HEK293 (cell line): Measurements from ENCODE around the gene UXS1.
A peak's percentile ranks its signal among the peaks of the same experiment; 100 is the strongest.
"Not testable (repeated sequence)": the region's sequence is repeated elsewhere in the genome, so short reads cannot be mapped to it uniquely, and the experiment has no call there.

Source experiments
- CTCF ChIA-PET: fragments of 350-600 bp; formaldehyde crosslinking; extraction: SDS; loops from one replicate; lab custom pipeline; 2021; ENCODE audit warnings: antibody characterized with exemption; lab: Yijun Ruan, JAX
- POLR2A ChIA-PET: fragments of 300-600 bp; formaldehyde crosslinking; extraction: SDS; loops from one replicate; lab custom pipeline; 2020; ENCODE audit warnings: antibody characterized with exemption, inconsistent platforms; lab: Yijun Ruan, JAX
- H3K27ac ChIP-seq: fragments of 200-500 bp; sonication (Bioruptor generic); 2 replicates; pipeline ENCODE4 v1.5.1; 2014; ENCODE audit warnings: low read depth, low read length, control low read depth, inconsistent platforms; ENCODE audit errors: extremely low read depth
- H3K36me3 ChIP-seq, 2 experiments: fragments of 200-500 bp in 1 of 2; sonication (Bioruptor generic) in 1 of 2; 1 replicate in 1 of 2; 2 replicates in 1 of 2; pipeline ENCODE4 v1.5.1; 2014 to 2017; ENCODE audit warnings: inconsistent platforms in 2 of 2, low read length in 2 of 2; ENCODE audit not compliant: control insufficient read depth in 2 of 2, insufficient read depth in 1 of 2
- H3K4me1 ChIP-seq: fragments of 200-500 bp; sonication (Bioruptor generic); 2 replicates; pipeline ENCODE4 v1.5.1; 2014; ENCODE audit warnings: mild to moderate bottlenecking, low read length, inconsistent platforms; ENCODE audit not compliant: control insufficient read depth, insufficient read depth
- H3K4me3 ChIP-seq: 2 replicates; pipeline ENCODE4 v1.5.1; 2011; ENCODE audit warnings: low read depth, mild to moderate bottlenecking, control low read depth, low read length, moderate library complexity
- H3K9me3 ChIP-seq: fragments of 200-500 bp; sonication (Bioruptor generic); 2 replicates; pipeline ENCODE4 v1.5.1; 2014; ENCODE audit warnings: low read depth, low read length, inconsistent platforms; ENCODE audit not compliant: control insufficient read depth, insufficient read depth
- GLIS1 ChIP-seq: fragments of 450-650 bp; formaldehyde crosslinking; IDR thresholded peaks from 2 replicates; pipeline ENCODE4 v1.5.1; 2016; ENCODE audit warnings: missing biosample characterization, missing genetic modification characterization
- HOXA7 ChIP-seq: sonication (generic); formaldehyde crosslinking; IDR thresholded peaks from 2 replicates; pipeline ENCODE4 v1.8.1; 2022; ENCODE audit warnings: missing genetic modification reagents, borderline replicate concordance
- MYNN ChIP-seq: fragments of 450-650 bp; formaldehyde crosslinking; IDR thresholded peaks from 2 replicates; pipeline ENCODE4 v1.5.1; 2016; ENCODE audit warnings: missing biosample characterization, missing genetic modification characterization, borderline replicate concordance
- SALL2 ChIP-seq: fragments of 450-650 bp; formaldehyde crosslinking; IDR thresholded peaks from 2 replicates; pipeline ENCODE4 v1.5.0; 2017; ENCODE audit warnings: missing biosample characterization, mild to moderate bottlenecking, missing genetic modification characterization, borderline replicate concordance
- SCRT2 ChIP-seq: fragments of 450-650 bp; formaldehyde crosslinking; IDR thresholded peaks from 2 replicates; pipeline ENCODE4 v1.5.1; 2016; ENCODE audit warnings: missing biosample characterization, missing genetic modification characterization
- SETDB1 ChIP-seq: IDR thresholded peaks from one replicate; pipeline ENCODE4 v1.6.1; 2017; ENCODE audit warnings: mild to moderate bottlenecking, low read length, moderate library complexity, mixed read lengths; ENCODE audit not compliant: insufficient read length
- SP7 ChIP-seq: fragments of 450-650 bp; formaldehyde crosslinking; IDR thresholded peaks from 2 replicates; pipeline ENCODE4 v1.5.1; 2016; ENCODE audit warnings: missing biosample characterization, missing genetic modification characterization
- TRIM28 ChIP-seq: IDR thresholded peaks from 2 replicates; pipeline ENCODE4 v1.6.1; 2011; ENCODE audit warnings: low read length, control low read depth, borderline replicate concordance
- ZFP41 ChIP-seq: fragments of 450-650 bp; formaldehyde crosslinking; IDR thresholded peaks from 2 replicates; pipeline ENCODE4 v1.5.1; 2016; ENCODE audit warnings: missing biosample characterization, missing genetic modification characterization, borderline replicate concordance
- ZIC2 ChIP-seq: fragments of 450-650 bp; formaldehyde crosslinking; IDR thresholded peaks from 2 replicates; pipeline ENCODE4 v1.5.1; 2016; ENCODE audit warnings: missing biosample characterization, missing genetic modification characterization
- ZNF132 ChIP-seq: fragments of 450-650 bp; formaldehyde crosslinking; IDR thresholded peaks from 2 replicates; pipeline ENCODE4 v1.5.1; 2017; ENCODE audit warnings: missing biosample characterization, missing genetic modification characterization, borderline replicate concordance
- ZNF211 ChIP-seq: fragments of 450-650 bp; formaldehyde crosslinking; IDR thresholded peaks from 2 replicates; pipeline ENCODE4 v1.5.1; 2016; ENCODE audit warnings: low read depth, missing biosample characterization, missing genetic modification characterization
- ZNF248 ChIP-seq: fragments of 450-650 bp; formaldehyde crosslinking; IDR thresholded peaks from 2 replicates; pipeline ENCODE4 v1.5.1; 2017; ENCODE audit warnings: missing biosample characterization, missing genetic modification characterization
- ZNF266 ChIP-seq: fragments of 450-650 bp; formaldehyde crosslinking; IDR thresholded peaks from 2 replicates; pipeline ENCODE4 v1.5.1; 2016; ENCODE audit warnings: missing biosample characterization, missing genetic modification characterization, low read depth
- ZNF354C ChIP-seq: fragments of 450-650 bp; formaldehyde crosslinking; IDR thresholded peaks from 2 replicates; pipeline ENCODE4 v1.5.1; 2016; ENCODE audit warnings: missing biosample characterization, missing genetic modification characterization, low read depth, borderline replicate concordance
- ZNF510 ChIP-seq: fragments of 450-650 bp; formaldehyde crosslinking; IDR thresholded peaks from 2 replicates; pipeline ENCODE4 v1.5.1; 2018; ENCODE audit warnings: mild to moderate bottlenecking, missing genetic modification characterization, missing biosample characterization; ENCODE audit not compliant: insufficient replicate concordance
- ZNF610 ChIP-seq: fragments of 450-650 bp; formaldehyde crosslinking; IDR thresholded peaks from 2 replicates; pipeline ENCODE4 v1.5.1; 2016; ENCODE audit warnings: missing biosample characterization, missing genetic modification characterization, borderline replicate concordance
- ZNF660 ChIP-seq: fragments of 450-650 bp; IDR thresholded peaks from 2 replicates; pipeline ENCODE4 v1.5.1; 2018; ENCODE audit warnings: missing biosample characterization, mild to moderate bottlenecking, missing genetic modification characterization
- TF ChIP-seq, protein P1 (sequence below): fragments of 450-650 bp; formaldehyde crosslinking; IDR thresholded peaks from 2 replicates; pipeline ENCODE4 v1.5.1; 2017; ENCODE audit warnings: missing biosample characterization, missing genetic modification characterization
- TF ChIP-seq, protein P2 (sequence below): fragments of 450-650 bp; formaldehyde crosslinking; IDR thresholded peaks from 2 replicates; pipeline ENCODE4 v1.5.1; 2016; ENCODE audit warnings: missing biosample characterization, missing genetic modification characterization
- TF ChIP-seq, protein P3 (sequence below): fragments of 450-650 bp; formaldehyde crosslinking; IDR thresholded peaks from 2 replicates; pipeline ENCODE4 v1.5.1; 2016; ENCODE audit warnings: missing biosample characterization, missing genetic modification characterization

The UXS1 gene

DNA sequence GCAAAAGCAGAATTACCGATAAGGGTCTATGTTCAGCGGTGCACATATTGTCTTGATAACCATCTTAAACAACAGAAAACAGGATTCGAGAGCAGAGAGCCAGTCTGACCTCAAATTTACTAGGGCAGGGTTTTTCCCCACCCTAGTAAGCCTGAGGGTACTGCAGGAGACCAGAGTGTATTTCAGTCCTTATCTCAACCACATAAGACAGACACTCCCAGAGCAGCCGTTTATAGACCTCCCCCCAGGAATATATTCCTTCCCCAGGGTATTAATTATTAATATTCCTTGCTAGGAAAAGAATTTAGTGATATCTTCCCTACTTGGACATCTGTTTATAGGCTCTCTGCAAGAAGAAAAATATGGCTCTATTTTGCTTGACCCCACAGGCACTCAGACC, 41.3 kb upstream of the UXS1 start:
- CTCF ChIA-PET, H3K9me3 ChIP-seq, H3K36me3 ChIP-seq, H3K4me1 ChIP-seq, POLR2A ChIA-PET, H3K4me3 ChIP-seq, H3K27ac ChIP-seq: not testable (repeated sequence)
- TF ChIP-seq SETDB1 = peak; percentile 26

DNA sequence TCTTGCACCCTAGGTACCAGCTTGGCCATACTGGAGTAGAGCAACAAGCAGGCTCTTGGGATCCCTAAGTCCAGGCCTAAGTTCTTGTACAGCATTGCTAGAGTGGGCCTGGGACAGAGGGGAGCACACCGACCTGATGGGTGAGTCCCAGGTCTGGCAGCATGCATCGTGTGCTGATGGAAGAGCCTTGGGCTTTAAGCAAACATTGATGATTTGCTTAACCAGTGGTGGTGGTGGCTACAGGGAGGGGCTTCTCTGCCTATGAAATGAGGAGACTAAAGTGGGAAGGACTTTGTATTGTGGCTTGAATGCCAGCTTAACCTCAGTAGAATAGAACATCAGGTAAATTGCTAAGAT, 39.2 kb upstream of the UXS1 start:
- no peak overlapping the region for H3K27ac ChIP-seq
- H3K9me3 ChIP-seq = no peaks in the 10 kb centered on the region
- CTCF ChIA-PET = no interaction called here
- TF ChIP-seq MYNN (tag by site-specific recombination) (no peak), ZNF610 (tag by site-specific recombination) (no peak), GLIS1 (tag by site-specific recombination) (no peak), HOXA7 (CRISPR knock-in tag) (no peak), ZIC2 (tag by site-specific recombination) (no peak), TRIM28 (no peak)
- TF ChIP-seq, protein P1, sequence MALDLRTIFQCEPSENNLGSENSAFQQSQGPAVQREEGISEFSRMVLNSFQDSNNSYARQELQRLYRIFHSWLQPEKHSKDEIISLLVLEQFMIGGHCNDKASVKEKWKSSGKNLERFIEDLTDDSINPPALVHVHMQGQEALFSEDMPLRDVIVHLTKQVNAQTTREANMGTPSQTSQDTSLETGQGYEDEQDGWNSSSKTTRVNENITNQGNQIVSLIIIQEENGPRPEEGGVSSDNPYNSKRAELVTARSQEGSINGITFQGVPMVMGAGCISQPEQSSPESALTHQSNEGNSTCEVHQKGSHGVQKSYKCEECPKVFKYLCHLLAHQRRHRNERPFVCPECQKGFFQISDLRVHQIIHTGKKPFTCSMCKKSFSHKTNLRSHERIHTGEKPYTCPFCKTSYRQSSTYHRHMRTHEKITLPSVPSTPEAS (tag by site-specific recombination) = no peak
- TF ChIP-seq, protein P2, sequence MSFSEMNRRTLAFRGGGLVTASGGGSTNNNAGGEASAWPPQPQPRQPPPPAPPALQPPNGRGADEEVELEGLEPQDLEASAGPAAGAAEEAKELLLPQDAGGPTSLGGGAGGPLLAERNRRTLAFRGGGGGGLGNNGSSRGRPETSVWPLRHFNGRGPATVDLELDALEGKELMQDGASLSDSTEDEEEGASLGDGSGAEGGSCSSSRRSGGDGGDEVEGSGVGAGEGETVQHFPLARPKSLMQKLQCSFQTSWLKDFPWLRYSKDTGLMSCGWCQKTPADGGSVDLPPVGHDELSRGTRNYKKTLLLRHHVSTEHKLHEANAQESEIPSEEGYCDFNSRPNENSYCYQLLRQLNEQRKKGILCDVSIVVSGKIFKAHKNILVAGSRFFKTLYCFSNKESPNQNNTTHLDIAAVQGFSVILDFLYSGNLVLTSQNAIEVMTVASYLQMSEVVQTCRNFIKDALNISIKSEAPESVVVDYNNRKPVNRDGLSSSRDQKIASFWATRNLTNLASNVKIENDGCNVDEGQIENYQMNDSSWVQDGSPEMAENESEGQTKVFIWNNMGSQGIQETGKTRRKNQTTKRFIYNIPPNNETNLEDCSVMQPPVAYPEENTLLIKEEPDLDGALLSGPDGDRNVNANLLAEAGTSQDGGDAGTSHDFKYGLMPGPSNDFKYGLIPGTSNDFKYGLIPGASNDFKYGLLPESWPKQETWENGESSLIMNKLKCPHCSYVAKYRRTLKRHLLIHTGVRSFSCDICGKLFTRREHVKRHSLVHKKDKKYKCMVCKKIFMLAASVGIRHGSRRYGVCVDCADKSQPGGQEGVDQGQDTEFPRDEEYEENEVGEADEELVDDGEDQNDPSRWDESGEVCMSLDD (tag by site-specific recombination) = no peak
- H3K4me3 ChIP-seq = no peak overlapping the region
- no peaks in the 10 kb centered on the region for H3K36me3 ChIP-seq
- H3K4me1 ChIP-seq = no peaks in the 10 kb centered on the region
- POLR2A ChIA-PET = no interaction called here

DNA sequence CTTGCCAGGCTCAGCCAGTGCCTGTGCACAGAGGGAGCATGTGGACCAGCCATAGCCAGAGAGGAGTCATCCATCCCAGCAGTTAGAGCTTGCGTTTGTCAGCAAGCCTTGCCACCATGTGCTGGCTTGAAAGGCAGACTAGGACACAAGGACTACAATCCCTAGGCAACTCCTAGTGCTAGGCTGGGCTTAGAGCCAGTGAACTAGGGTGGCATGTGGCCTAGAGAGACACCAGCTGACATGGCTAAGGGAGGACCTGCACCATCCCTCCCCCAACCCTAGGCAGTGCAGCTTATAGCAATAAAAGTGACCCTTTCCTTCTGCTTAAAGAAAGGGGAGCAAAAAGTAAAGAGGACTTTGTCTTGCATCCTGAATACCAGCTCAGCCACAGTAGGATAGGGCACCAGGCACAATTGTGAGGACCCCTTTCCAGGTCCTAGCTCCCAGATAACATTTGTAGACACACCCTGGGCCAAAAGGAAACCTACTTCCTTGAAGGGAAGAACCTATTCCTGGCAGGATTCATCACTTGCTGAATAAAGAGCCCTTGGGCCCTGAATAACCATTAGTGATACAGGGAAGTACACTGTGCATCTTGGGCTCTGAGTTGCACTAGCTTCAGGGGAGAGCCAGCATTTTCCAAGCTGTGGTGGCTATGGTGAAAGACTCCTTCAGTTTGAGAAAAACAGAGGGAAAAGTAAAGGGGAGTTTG, 38.7 kb upstream of the UXS1 start:
- POLR2A ChIA-PET = no interaction called here

More for the DNA sequence above, 38.7 kb upstream of the UXS1 start:
- no peaks in the 10 kb centered on the region for H3K36me3 ChIP-seq
- H3K4me1 ChIP-seq = no peaks in the 10 kb centered on the region
- TF ChIP-seq ZNF211 (no peak), SCRT2 (tag by site-specific recombination) (no peak), SP7 (tag by site-specific recombination) (no peak), ZNF132 (tag by site-specific recombination) (no peak), ZNF660 (no peak), ZNF266 (tag by site-specific recombination) (no peak), SALL2 (tag by site-specific recombination) (no peak), ZNF354C (no peak), ZFP41 (tag by site-specific recombination) (no peak), ZNF510 (tag by site-specific recombination) (no peak), ZNF248 (tag by site-specific recombination) (no peak)
- TF ChIP-seq, protein P3, sequence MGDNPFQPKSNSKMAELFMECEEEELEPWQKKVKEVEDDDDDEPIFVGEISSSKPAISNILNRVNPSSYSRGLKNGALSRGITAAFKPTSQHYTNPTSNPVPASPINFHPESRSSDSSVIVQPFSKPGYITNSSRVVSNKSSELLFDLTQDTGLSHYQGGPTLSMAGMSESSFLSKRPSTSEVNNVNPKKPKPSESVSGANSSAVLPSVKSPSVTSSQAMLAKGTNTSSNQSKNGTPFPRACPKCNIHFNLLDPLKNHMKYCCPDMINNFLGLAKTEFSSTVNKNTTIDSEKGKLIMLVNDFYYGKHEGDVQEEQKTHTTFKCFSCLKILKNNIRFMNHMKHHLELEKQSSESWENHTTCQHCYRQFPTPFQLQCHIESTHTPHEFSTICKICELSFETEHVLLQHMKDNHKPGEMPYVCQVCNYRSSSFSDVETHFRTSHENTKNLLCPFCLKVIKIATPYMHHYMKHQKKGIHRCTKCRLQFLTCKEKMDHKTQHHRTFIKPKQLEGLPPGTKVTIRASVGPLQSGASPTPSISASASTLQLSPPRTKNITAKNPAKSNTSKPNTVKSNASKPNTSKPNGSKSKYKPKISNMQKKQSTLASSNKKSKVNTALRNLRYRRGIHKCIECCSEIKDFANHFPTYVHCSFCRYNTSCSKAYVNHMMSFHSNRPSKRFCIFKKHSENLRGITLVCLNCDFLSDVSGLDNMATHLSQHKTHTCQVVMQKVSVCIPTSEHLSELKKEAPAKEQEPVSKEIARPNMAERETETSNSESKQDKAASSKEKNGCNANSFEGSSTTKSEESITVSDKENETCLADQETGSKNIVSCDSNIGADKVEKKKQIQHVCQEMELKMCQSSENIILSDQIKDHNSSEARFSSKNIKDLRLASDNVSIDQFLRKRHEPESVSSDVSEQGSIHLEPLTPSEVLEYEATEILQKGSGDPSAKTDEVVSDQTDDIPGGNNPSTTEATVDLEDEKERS = no peak
- H3K9me3 ChIP-seq = no peaks in the 10 kb centered on the region
- CTCF ChIA-PET = interaction anchor here (0.6 kb wide), 1 partner anchor 249 kb away, joined by 3 read pairs; no protein-coding TSS in a partner anchor
- no peak overlapping the region for H3K27ac ChIP-seq
- no peak overlapping the region for H3K4me3 ChIP-seq
